ENCODE results near the gene PLEKHG4B. TPM values are rescaled to one million over a fixed set of nuclear protein-coding genes. Genes with fewer than 3 reads are reported as not detected.

The PLEKHG4B gene
- total RNA-seq, 1 donor from 2014 or later = 2.0 TPM

- Histone ChIP-seq H3K4me1 (no peaks in the 10 kb centered on the region), H3K9me3 (no peaks in the 10 kb centered on the region), H3K27me3 (no peaks in the 10 kb centered on the region), H3K4me3 (no peak overlapping the region), H3K36me3 (no peaks in the 10 kb centered on the region), H3K27ac (no peak overlapping the region)
- intact Hi-C loops (cut with DNase I) = no loop called here
- DNase-seq (no peak), ATAC-seq (no peak)
- no peak for TF ChIP-seq CTCF (IDR thresholded peaks at IDR 0.05)
Measured at GRCh38 chr5:141211-141610, 49.2 kb downstream of the PLEKHG4B start.

GRCh38 chr5:141761-142160, 49.8 kb downstream of the PLEKHG4B start:
- ATAC-seq (no peak), DNase-seq (no peak)
- Histone ChIP-seq H3K4me1 (no peaks in the 10 kb centered on the region), H3K9me3 (no peaks in the 10 kb centered on the region), H3K27me3 (no peaks in the 10 kb centered on the region), H3K36me3 (no peaks in the 10 kb centered on the region), H3K27ac (no peak overlapping the region), H3K4me3 (no peak overlapping the region)
- intact Hi-C loops (cut with DNase I) = no loop called here
- no peak for TF ChIP-seq CTCF (IDR thresholded peaks at IDR 0.05)

GRCh38 chr5:142246-142810, 50.4 kb downstream of the PLEKHG4B start:
- no peak for TF ChIP-seq CTCF (IDR thresholded peaks at IDR 0.05)

GRCh38 chr5:143041-143440, 51.1 kb downstream of the PLEKHG4B start:
- no peak overlapping the region for H3K4me3 ChIP-seq
- no peaks in the 10 kb centered on the region for H3K27me3 ChIP-seq
- ATAC-seq (no peak), DNase-seq (peak; percentile 57)
- no peaks in the 10 kb centered on the region for H3K36me3 ChIP-seq
- no peaks in the 10 kb centered on the region for H3K4me1 ChIP-seq
- intact Hi-C loops (cut with DNase I) = no loop called here
- H3K9me3 ChIP-seq = peaks cover 6% of the 10 kb centered on the region
- no peak overlapping the region for H3K27ac ChIP-seq
- TF ChIP-seq CTCF (IDR thresholded peaks at IDR 0.05) = no peak

More at GRCh38 chr5:142246-142810, 50.4 kb downstream of the PLEKHG4B start:
- Histone ChIP-seq H3K36me3 (no peaks in the 10 kb centered on the region), H3K27ac (no peak overlapping the region), H3K27me3 (no peaks in the 10 kb centered on the region), H3K4me1 (no peaks in the 10 kb centered on the region), H3K4me3 (no peak overlapping the region), H3K9me3 (no peaks in the 10 kb centered on the region)
- intact Hi-C loops (cut with DNase I) = no loop called here
- no peak for DNase-seq
- ATAC-seq = no peak

GRCh38 chr5:144941-145340, 53.0 kb downstream of the PLEKHG4B start:
- intact Hi-C loops (cut with DNase I) = no loop called here
- H3K27me3 ChIP-seq = no peaks in the 10 kb centered on the region
- H3K27ac ChIP-seq = no peak overlapping the region
- no peak for TF ChIP-seq CTCF (IDR thresholded peaks at IDR 0.05)
- H3K4me1 ChIP-seq = no peaks in the 10 kb centered on the region
- DNase-seq (no peak), ATAC-seq (no peak)
- no peak overlapping the region for H3K4me3 ChIP-seq
- H3K36me3 ChIP-seq = no peaks in the 10 kb centered on the region
- peaks cover 6% of the 10 kb centered on the region for H3K9me3 ChIP-seq
